ENCODE data around the gene PRR29.

PRR29 gene

GRCh38 chr17:64037802-64038201 is 39.7 kb downstream of the PRR29 start:
- TF ChIP-seq CTCF (IDR thresholded peaks at IDR 0.05; ENCODE audit: low read depth, low read length): no peak
- DNase-seq (ENCODE audit: low read depth in 2 of 2): no peak
- no peak overlapping the region for H3K4me3 ChIP-seq (replicated peaks in 1 of 2; ENCODE audit: low read depth in 2 of 2, low read length in 2 of 2)

GRCh38 chr17:64038331-64039105 is 40.4 kb downstream of the PRR29 start:
- H3K4me3 ChIP-seq (replicated peaks in 1 of 2; ENCODE audit: low read depth in 2 of 2, low read length in 2 of 2): no peak overlapping the region
- TF ChIP-seq CTCF (IDR thresholded peaks at IDR 0.05; ENCODE audit: low read depth, low read length): no peak

GRCh38 chr17:64039106-64039400 is 40.9 kb downstream of the PRR29 start:
- no peak overlapping the region for H3K4me3 ChIP-seq (replicated peaks in 1 of 2; ENCODE audit: low read depth in 2 of 2, low read length in 2 of 2)
- TF ChIP-seq CTCF (IDR thresholded peaks at IDR 0.05; ENCODE audit: low read depth, low read length): no peak
- DNase-seq (ENCODE audit: low read depth in 2 of 2): no peak

More at GRCh38 chr17:64038331-64039105, 40.4 kb downstream of the PRR29 start:
- no peak for DNase-seq (ENCODE audit: low read depth in 2 of 2)

- no peak for TF ChIP-seq CTCF (IDR thresholded peaks at IDR 0.05; ENCODE audit: low read depth, low read length)
- no peak for DNase-seq (ENCODE audit: low read depth in 2 of 2)
- H3K4me3 ChIP-seq (replicated peaks in 1 of 2; ENCODE audit: low read depth in 2 of 2, low read length in 2 of 2): no peak overlapping the region
Observed at GRCh38 chr17:64040206-64040605, 42.1 kb downstream of the PRR29 start.

- no peak for DNase-seq (ENCODE audit: low read depth in 2 of 2)
- no peak for TF ChIP-seq CTCF (IDR thresholded peaks at IDR 0.05; ENCODE audit: low read depth, low read length)
Observed at GRCh38 chr17:64041912-64042311, 43.8 kb downstream of the PRR29 start.

GRCh38 chr17:64042700-64043485 is 44.7 kb downstream of the PRR29 start:
- no peak for TF ChIP-seq CTCF (IDR thresholded peaks at IDR 0.05; ENCODE audit: low read depth, low read length)
- H3K4me3 ChIP-seq (replicated peaks in 1 of 2; ENCODE audit: low read depth in 2 of 2, low read length in 2 of 2): no peak overlapping the region
- peak in 1 of 2 donors; percentile 14 for DNase-seq (ENCODE audit: low read depth in 2 of 2)

More at GRCh38 chr17:64041912-64042311, 43.8 kb downstream of the PRR29 start:
- H3K4me3 ChIP-seq (replicated peaks in 1 of 2; ENCODE audit: low read depth in 2 of 2, low read length in 2 of 2): no peak overlapping the region

All from cardiac fibroblast (primary cell).